Keratinocyte (primary cell): ENCODE results near the gene SNX3. TPM values are rescaled to one million over a fixed set of nuclear protein-coding genes. Genes with fewer than 3 reads are reported as not detected.

Source experiments
- DNase-seq: peaks from one replicate; pipeline ENCODE4 v3.0.0-alpha.2; 2011; ENCODE audit warnings: low read depth, missing footprints, low spot score
- FAIRE-seq: peaks from 2 replicates; lab custom pipeline; 2011; peaks lifted over from hg19 to GRCh38; lab: Jason Lieb, UNC
- H2AFZ ChIP-seq: 2 replicates; pipeline ENCODE4 v1.6.0; 2012; ENCODE audit warnings: low read length, control low read depth, inconsistent platforms; ENCODE audit not compliant: control insufficient read depth
- H3K27ac ChIP-seq: 2 replicates; pipeline ENCODE4 v1.5.1; 2011; ENCODE audit warnings: low read length; ENCODE audit not compliant: control insufficient read depth, insufficient read depth
- H3K27me3 ChIP-seq: 3 replicates; pipeline ENCODE4 v1.6.0; 2011; ENCODE audit warnings: low read length; ENCODE audit not compliant: control insufficient read depth, insufficient read depth; ENCODE audit errors: extremely low read depth
- H3K36me3 ChIP-seq, 2 experiments: 2 replicates in 1 of 2; 3 replicates in 1 of 2; pipeline ENCODE4 v1.5.1; 2011; ENCODE audit warnings: low read length in 2 of 2, mild to moderate bottlenecking in 1 of 2; ENCODE audit not compliant: control insufficient read depth in 2 of 2, insufficient read depth in 2 of 2; ENCODE audit errors: extremely low read depth in 1 of 2
- H3K4me1 ChIP-seq: 3 replicates; pipeline ENCODE4 v1.5.1; 2011; ENCODE audit warnings: low read length; ENCODE audit not compliant: control insufficient read depth, insufficient read depth; ENCODE audit errors: extremely low read depth
- H3K4me2 ChIP-seq: 3 replicates; pipeline ENCODE4 v1.6.0; 2011; ENCODE audit warnings: low read depth, low read length; ENCODE audit not compliant: control insufficient read depth, insufficient read depth; ENCODE audit errors: extremely low read depth
- H3K4me3 ChIP-seq, 3 experiments: fragments of 200-600 bp in 1 of 3; sonication (generic) in 1 of 3; 2 replicates in 2 of 3; 3 replicates in 1 of 3; pipeline ENCODE4 v1.5.1; 2011 to 2016; ENCODE audit warnings: low read length in 3 of 3, mild to moderate bottlenecking in 3 of 3, control low read depth in 2 of 3, inconsistent platforms in 1 of 3, low read depth in 1 of 3, mixed read lengths in 1 of 3, mixed run types in 1 of 3, moderate library complexity in 1 of 3; ENCODE audit not compliant: control insufficient read depth in 2 of 3, insufficient read depth in 2 of 3; ENCODE audit errors: extremely low read depth in 1 of 3
- H3K79me2 ChIP-seq: 2 replicates; pipeline ENCODE4 v1.6.0; 2012; ENCODE audit warnings: low read length; ENCODE audit not compliant: control insufficient read depth, insufficient read depth
- H3K9ac ChIP-seq: 3 replicates; pipeline ENCODE4 v1.6.0; 2011; ENCODE audit warnings: low read length; ENCODE audit not compliant: control insufficient read depth, insufficient read depth; ENCODE audit errors: extremely low read depth
- H3K9me1 ChIP-seq: 3 replicates; pipeline ENCODE4 v1.6.0; 2011; ENCODE audit warnings: low read length; ENCODE audit not compliant: control insufficient read depth, insufficient read depth; ENCODE audit errors: extremely low read depth
- H3K9me3 ChIP-seq: 2 replicates; pipeline ENCODE4 v1.5.1; 2012; ENCODE audit warnings: low read depth, low read length; ENCODE audit not compliant: control insufficient read depth
- H4K20me1 ChIP-seq: 3 replicates; pipeline ENCODE4 v1.6.0; 2011; ENCODE audit warnings: low read length; ENCODE audit not compliant: control insufficient read depth, insufficient read depth; ENCODE audit errors: extremely low read depth
- CTCF ChIP-seq, 3 experiments: IDR thresholded peaks in 1 of 3; conservative IDR thresholded peaks in 1 of 3; optimal IDR thresholded peaks in 1 of 3; 2 replicates in 2 of 3; 3 replicates in 1 of 3; pipeline versions ENCODE3 to v1.5.1; 2011; ENCODE audit warnings: low read length in 3 of 3, mild to moderate bottlenecking in 3 of 3, moderate library complexity in 2 of 3, control low read depth in 1 of 3, inconsistent platforms in 1 of 3; ENCODE audit not compliant: insufficient read depth in 2 of 3; ENCODE audit errors: extremely low read depth in 1 of 3
- EZH2 ChIP-seq: IDR thresholded peaks from one replicate; pipeline ENCODE4 v1.6.1; 2012; ENCODE audit warnings: inconsistent platforms, mild to moderate bottlenecking, low read length, moderate library complexity
- dilution Hi-C: fragments of 300-500 bp; cut with MboI; formaldehyde crosslinking; loops from one replicate; pipeline ENCODE4 v1.7.0; 2020; ENCODE audit warnings: low sequenced_read_pairs; ENCODE audit not compliant: extremely low pct_ligation_motif_present
- polyA plus RNA-seq, 5 experiments: library from polyadenylated mRNA; depleted of rRNA in 3 of 5; stranded (reverse) in 3 of 5; stranded (forward) in 1 of 5; unstranded in 1 of 5; fragments of >200 nt; gene quantifications; 1 replicate in 1 of 5; 2 replicates in 3 of 5; 3 replicates in 1 of 5; pipeline versions ENCODE4 v1.2.1 to v1.2.3, GENCODE V29; 2011 to 2012; ENCODE audit warnings: missing spikeins in 2 of 5, low read depth in 1 of 5, low replicate concordance in 1 of 5

Gene SNX3
- polyA plus RNA-seq, 1 donor (not counting 4 experiments of a cell fraction or from before 2014, with no cell fraction given), result 460 TPM

GRCh38 chr6:108200186-108200585 lies 60.7 kb downstream of the SNX3 start:
- no peaks in the 10 kb centered on the region for H3K4me1 ChIP-seq
- no peaks in the 10 kb centered on the region for H3K27me3 ChIP-seq
- FAIRE-seq, result no peak
- H3K4me2 ChIP-seq, result no peak overlapping the region
- H3K36me3 ChIP-seq, result peaks cover 0 to 2% of the 10 kb centered on the region in 2 experiments
- H3K9me3 ChIP-seq, result no peaks in the 10 kb centered on the region
- dilution Hi-C loops, result no loop called here
- H3K27ac ChIP-seq, result no peak overlapping the region
- TF ChIP-seq EZH2, result no peak
- H3K9ac ChIP-seq, result no peak overlapping the region
- H2AFZ ChIP-seq, result no peak overlapping the region
- H3K4me3 ChIP-seq, result no peak overlapping the region
- no peaks in the 10 kb centered on the region for H3K9me1 ChIP-seq
- DNase-seq, result no peak
- H3K79me2 ChIP-seq, result no peaks in the 10 kb centered on the region
- H4K20me1 ChIP-seq, result no peaks in the 10 kb centered on the region

GRCh38 chr6:108198761-108199498 lies 61.9 kb downstream of the SNX3 start:
- H3K9ac ChIP-seq, result no peak overlapping the region
- peaks cover 0 to 2% of the 10 kb centered on the region in 2 experiments for H3K36me3 ChIP-seq
- H4K20me1 ChIP-seq, result no peaks in the 10 kb centered on the region
- H3K4me1 ChIP-seq, result no peaks in the 10 kb centered on the region
- FAIRE-seq (no peak), DNase-seq (no peak)
- no peak overlapping the region for H3K4me3 ChIP-seq
- no peak overlapping the region for H3K27ac ChIP-seq
- no peaks in the 10 kb centered on the region for H3K9me1 ChIP-seq
- H3K9me3 ChIP-seq, result no peaks in the 10 kb centered on the region
- peaks cover 5% of the 10 kb centered on the region for H3K27me3 ChIP-seq
- no peak overlapping the region for H3K4me2 ChIP-seq
- dilution Hi-C loops, result no loop called here
- H2AFZ ChIP-seq, result no peak overlapping the region
- TF ChIP-seq EZH2 (no peak), CTCF (optimal IDR thresholded peaks at IDR 0.05 in 1 of 3, IDR thresholded peaks at IDR 0.05 in 1 of 3, conservative IDR thresholded peaks at IDR 0.05 in 1 of 3; ENCODE audit: extremely low read depth in 1 of 3, insufficient read depth in 2 of 3, low read length in 3 of 3) (no peak)
- H3K79me2 ChIP-seq, result no peaks in the 10 kb centered on the region

GRCh38 chr6:108195209-108195608 lies 65.6 kb downstream of the SNX3 start:
- dilution Hi-C loops, result no loop called here
- Histone ChIP-seq H3K36me3 (no peaks in the 10 kb centered on the region), H3K4me2 (no peak overlapping the region), H3K79me2 (no peaks in the 10 kb centered on the region), H3K9me3 (no peaks in the 10 kb centered on the region), H3K27ac (no peak overlapping the region), H3K4me1 (no peaks in the 10 kb centered on the region), H2AFZ (no peak overlapping the region), H3K27me3 (peaks cover 5% of the 10 kb centered on the region), H3K4me3 (no peak overlapping the region), H3K9ac (no peak overlapping the region), H4K20me1 (no peaks in the 10 kb centered on the region), H3K9me1 (no peaks in the 10 kb centered on the region)
- FAIRE-seq, result no peak
- no peak for DNase-seq
- TF ChIP-seq EZH2 (no peak), CTCF (optimal IDR thresholded peaks at IDR 0.05 in 1 of 3, IDR thresholded peaks at IDR 0.05 in 1 of 3, conservative IDR thresholded peaks at IDR 0.05 in 1 of 3; ENCODE audit: extremely low read depth in 1 of 3, insufficient read depth in 2 of 3, low read length in 3 of 3) (no peak)
